ENCODE results near the gene SLC7A8. TPM values are rescaled to one million over a fixed set of nuclear protein-coding genes. Genes with fewer than 3 reads are reported as not detected.
A peak's percentile ranks its signal among the peaks of the same experiment; 100 is the strongest.

Gene SLC7A8
- polyA plus RNA-seq, 1 donor (not counting 4 experiments of a cell fraction or from before 2014, with no cell fraction given) = 29.1 TPM

- dilution Hi-C loops (cut with MboI; ENCODE audit: extremely low pct_ligation_motif_present, low sequenced_read_pairs) = no loop called here
- peak overlapping the region; percentile 99 for H2AFZ ChIP-seq (ENCODE audit: control insufficient read depth, low read length)
- peaks cover 87% of the 10 kb centered on the region for H3K79me2 ChIP-seq (ENCODE audit: control insufficient read depth, insufficient read depth, low read length)
- H3K27ac ChIP-seq (ENCODE audit: control insufficient read depth, insufficient read depth, low read length) = peak overlapping the region; percentile 99
- peaks cover 21% of the 10 kb centered on the region for H3K4me1 ChIP-seq (ENCODE audit: control insufficient read depth, extremely low read depth, insufficient read depth, low read length)
- H4K20me1 ChIP-seq (ENCODE audit: control insufficient read depth, extremely low read depth, insufficient read depth, low read length) = peaks cover 17% of the 10 kb centered on the region
- no peaks in the 10 kb centered on the region for H3K9me3 ChIP-seq (ENCODE audit: control insufficient read depth, low read depth, low read length)
- H3K9ac ChIP-seq (ENCODE audit: control insufficient read depth, extremely low read depth, insufficient read depth, low read length) = peak overlapping the region; percentile 100
- H3K4me2 ChIP-seq (ENCODE audit: control insufficient read depth, extremely low read depth, insufficient read depth, low read depth, low read length) = peak overlapping the region; percentile 98
- peaks cover 18 to 43% of the 10 kb centered on the region in 2 experiments for H3K36me3 ChIP-seq (ENCODE audit: control insufficient read depth in 2 of 2, extremely low read depth in 1 of 2, insufficient read depth in 2 of 2, low read length in 2 of 2)
- H3K9me1 ChIP-seq (ENCODE audit: control insufficient read depth, extremely low read depth, insufficient read depth, low read length) = peaks cover 4% of the 10 kb centered on the region
- DNase-seq (ENCODE audit: low read depth, low spot score) (no peak), FAIRE-seq (no peak)
- no peaks in the 10 kb centered on the region for H3K27me3 ChIP-seq (ENCODE audit: control insufficient read depth, extremely low read depth, insufficient read depth, low read length)
- TF ChIP-seq EZH2 (IDR thresholded peaks at IDR 0.05; ENCODE audit: low read length) (no peak), CTCF (optimal IDR thresholded peaks at IDR 0.05 in 1 of 3, IDR thresholded peaks at IDR 0.05 in 1 of 3, conservative IDR thresholded peaks at IDR 0.05 in 1 of 3; ENCODE audit: extremely low read depth in 1 of 3, insufficient read depth in 2 of 3, low read length in 3 of 3) (peak in 2 of 3 experiments; percentile 23 to 44)
- H3K4me3 ChIP-seq (ENCODE audit: control insufficient read depth in 2 of 3, extremely low read depth in 1 of 3, insufficient read depth in 2 of 3, low read depth in 1 of 3, low read length in 3 of 3) = peak overlapping the region; percentile 86 to 99 (median 99)
Measured at GRCh38 chr14:23093991-23094665, 89.3 kb downstream of the SLC7A8 start.

GRCh38 chr14:23093526-23093925 lies 89.9 kb downstream of the SLC7A8 start:
- Histone ChIP-seq H3K9me3 (ENCODE audit: control insufficient read depth, low read depth, low read length) (no peaks in the 10 kb centered on the region), H3K4me2 (ENCODE audit: control insufficient read depth, extremely low read depth, insufficient read depth, low read depth, low read length) (peak overlapping the region; percentile 98), H3K9ac (ENCODE audit: control insufficient read depth, extremely low read depth, insufficient read depth, low read length) (peak overlapping the region; percentile 100), H3K36me3 (ENCODE audit: control insufficient read depth in 2 of 2, extremely low read depth in 1 of 2, insufficient read depth in 2 of 2, low read length in 2 of 2) (peaks cover 16 to 47% of the 10 kb centered on the region in 2 experiments), H3K27ac (ENCODE audit: control insufficient read depth, insufficient read depth, low read length) (peak overlapping the region; percentile 14), H2AFZ (ENCODE audit: control insufficient read depth, low read length) (no peak overlapping the region), H4K20me1 (ENCODE audit: control insufficient read depth, extremely low read depth, insufficient read depth, low read length) (peaks cover 17% of the 10 kb centered on the region), H3K27me3 (ENCODE audit: control insufficient read depth, extremely low read depth, insufficient read depth, low read length) (no peaks in the 10 kb centered on the region), H3K79me2 (ENCODE audit: control insufficient read depth, insufficient read depth, low read length) (peaks cover 82% of the 10 kb centered on the region), H3K4me1 (ENCODE audit: control insufficient read depth, extremely low read depth, insufficient read depth, low read length) (peaks cover 21% of the 10 kb centered on the region), H3K4me3 (ENCODE audit: control insufficient read depth in 2 of 3, extremely low read depth in 1 of 3, insufficient read depth in 2 of 3, low read depth in 1 of 3, low read length in 3 of 3) (peak overlapping the region; percentile 86 to 99 (median 99)), H3K9me1 (ENCODE audit: control insufficient read depth, extremely low read depth, insufficient read depth, low read length) (peaks cover 4% of the 10 kb centered on the region)
- no peak for DNase-seq (ENCODE audit: low read depth, low spot score)
- dilution Hi-C loops (cut with MboI; ENCODE audit: extremely low pct_ligation_motif_present, low sequenced_read_pairs) = no loop called here
- TF ChIP-seq CTCF (optimal IDR thresholded peaks at IDR 0.05 in 1 of 3, IDR thresholded peaks at IDR 0.05 in 1 of 3, conservative IDR thresholded peaks at IDR 0.05 in 1 of 3; ENCODE audit: extremely low read depth in 1 of 3, insufficient read depth in 2 of 3, low read length in 3 of 3) (no peak), EZH2 (IDR thresholded peaks at IDR 0.05; ENCODE audit: low read length) (no peak)
- no peak for FAIRE-seq

All from keratinocyte (primary cell).